ENCODE measurements around the gene TMEM151A.

TMEM151A gene

DNA sequence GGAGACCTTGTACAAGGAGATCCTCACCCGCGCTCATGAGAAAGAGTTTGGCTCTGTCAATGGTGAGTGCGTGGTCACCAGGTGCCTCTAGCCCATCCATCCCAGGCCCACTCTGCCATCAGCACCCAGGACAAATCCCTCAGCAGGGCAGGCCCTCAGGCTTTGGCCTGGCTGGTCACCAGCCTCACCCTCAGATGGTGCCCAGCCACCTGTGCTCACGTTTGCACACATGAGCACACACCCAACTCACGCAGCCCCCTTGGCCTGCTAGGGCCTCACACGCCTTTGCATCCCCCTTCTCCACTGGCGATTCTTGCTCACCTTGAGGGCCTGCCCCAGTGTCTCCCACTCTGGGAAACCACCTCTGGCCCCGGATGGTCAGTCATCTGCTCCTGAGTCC, 27.3 kb upstream of the TMEM151A start:
- no peak for DNase-seq

DNA sequence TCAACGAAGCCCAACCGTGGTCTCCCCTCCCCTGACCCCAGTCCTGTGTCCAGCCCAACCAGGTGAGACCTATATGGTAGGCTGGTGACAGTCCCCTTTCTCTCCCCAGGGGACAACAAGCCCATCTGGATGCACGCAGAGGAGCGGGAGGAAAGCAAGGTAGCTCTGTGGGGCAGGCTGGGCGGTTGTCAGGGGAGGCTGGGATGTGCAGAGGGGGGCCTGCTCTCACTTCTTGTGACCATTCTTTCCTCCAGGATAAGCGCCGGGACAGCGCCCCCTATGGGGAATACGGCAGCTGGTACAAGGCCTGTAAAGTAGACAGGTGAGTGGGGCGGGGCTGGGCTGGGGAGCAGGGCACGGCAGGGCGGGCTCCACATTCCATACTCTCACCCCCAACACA, 26.8 kb upstream of the TMEM151A start:
- no peak overlapping the region for H3K23ac ChIP-seq (ENCODE audit: low read length)
- peaks cover 64 to 66% of the 10 kb centered on the region in 2 experiments for H3K36me3 ChIP-seq (ENCODE audit: control insufficient read depth in 1 of 2, insufficient read depth in 2 of 2, low read length in 2 of 2)
- no peak overlapping the region for H3K9ac ChIP-seq (ENCODE audit: low read length)
- no peaks in the 10 kb centered on the region for H3K27me3 ChIP-seq (ENCODE audit: insufficient read depth, low read length)
- no peak overlapping the region for H3K4me2 ChIP-seq (ENCODE audit: low read length)
- no peak overlapping the region for H3K4ac ChIP-seq (ENCODE audit: low read depth, low read length)
- H4K12ac ChIP-seq (ENCODE audit: low read depth, low read length) = no peak overlapping the region
- no peaks in the 10 kb centered on the region for H3K4me1 ChIP-seq (ENCODE audit: control insufficient read depth in 1 of 2, insufficient read depth in 2 of 2, low read length in 2 of 2)
- H2AK5ac ChIP-seq (ENCODE audit: low read length) = no peak overlapping the region
- H3K27ac ChIP-seq (ENCODE audit: low read depth, low read length) = no peak overlapping the region
- no peak overlapping the region for H3K18ac ChIP-seq (ENCODE audit: low read length)
- H4K8ac ChIP-seq (ENCODE audit: low read depth, low read length) = no peak overlapping the region
- no peak for DNase-seq
- no peak overlapping the region for H3K14ac ChIP-seq (ENCODE audit: low read length)
- H2BK5ac ChIP-seq (ENCODE audit: low read depth, low read length, poor library complexity) = no peak overlapping the region
- no peak overlapping the region for H2AFZ ChIP-seq (ENCODE audit: insufficient read depth, low read length, poor library complexity)
- no peak overlapping the region for H2BK120ac ChIP-seq (ENCODE audit: insufficient read depth, low read length, poor library complexity)
- H3K9me3 ChIP-seq (ENCODE audit: insufficient read depth, low read depth, low read length) = no peaks in the 10 kb centered on the region
- H3K79me2 ChIP-seq (ENCODE audit: control insufficient read depth, insufficient read depth, low read length, poor library complexity) = peaks cover 9% of the 10 kb centered on the region
- no peak overlapping the region for H2BK12ac ChIP-seq (ENCODE audit: low read length)
- WGBS (ENCODE audit: extremely low coverage, insufficient coverage, insufficient read length) = no CpG with 5 or more reads among the region's 12 CpGs
- no peak overlapping the region for H3K4me3 ChIP-seq (ENCODE audit: low read depth, low read length)
- H4K91ac ChIP-seq (ENCODE audit: low read depth, low read length) = no peak overlapping the region
- H3K79me1 ChIP-seq (ENCODE audit: low read length) = peaks cover 15% of the 10 kb centered on the region

More for the DNA sequence above, 27.3 kb upstream of the TMEM151A start:
- Histone ChIP-seq H2BK5ac (ENCODE audit: low read depth, low read length, poor library complexity) (no peak overlapping the region), H3K4me3 (ENCODE audit: low read depth, low read length) (no peak overlapping the region), H3K14ac (ENCODE audit: low read length) (no peak overlapping the region), H3K27me3 (ENCODE audit: insufficient read depth, low read length) (no peaks in the 10 kb centered on the region), H3K36me3 (ENCODE audit: control insufficient read depth in 1 of 2, insufficient read depth in 2 of 2, low read length in 2 of 2) (peaks cover 66 to 68% of the 10 kb centered on the region in 2 experiments), H2AK5ac (ENCODE audit: low read length) (no peak overlapping the region), H3K18ac (ENCODE audit: low read length) (no peak overlapping the region), H3K9me3 (ENCODE audit: insufficient read depth, low read depth, low read length) (no peaks in the 10 kb centered on the region), H4K91ac (ENCODE audit: low read depth, low read length) (no peak overlapping the region), H2AFZ (ENCODE audit: insufficient read depth, low read length, poor library complexity) (no peak overlapping the region), H2BK12ac (ENCODE audit: low read length) (no peak overlapping the region), H3K23ac (ENCODE audit: low read length) (no peak overlapping the region), H3K9ac (ENCODE audit: low read length) (no peak overlapping the region), H4K8ac (ENCODE audit: low read depth, low read length) (no peak overlapping the region), H3K4ac (ENCODE audit: low read depth, low read length) (no peak overlapping the region), H3K27ac (ENCODE audit: low read depth, low read length) (no peak overlapping the region), H3K4me1 (ENCODE audit: control insufficient read depth in 1 of 2, insufficient read depth in 2 of 2, low read length in 2 of 2) (no peaks in the 10 kb centered on the region), H3K79me1 (ENCODE audit: low read length) (peaks cover 15% of the 10 kb centered on the region), H3K4me2 (ENCODE audit: low read length) (no peak overlapping the region), H4K12ac (ENCODE audit: low read depth, low read length) (no peak overlapping the region), H2BK120ac (ENCODE audit: insufficient read depth, low read length, poor library complexity) (no peak overlapping the region), H3K79me2 (ENCODE audit: control insufficient read depth, insufficient read depth, low read length, poor library complexity) (peaks cover 9% of the 10 kb centered on the region)
- no CpG with 5 or more reads among the region's 8 CpGs for WGBS (ENCODE audit: extremely low coverage, insufficient coverage, insufficient read length)

DNA sequence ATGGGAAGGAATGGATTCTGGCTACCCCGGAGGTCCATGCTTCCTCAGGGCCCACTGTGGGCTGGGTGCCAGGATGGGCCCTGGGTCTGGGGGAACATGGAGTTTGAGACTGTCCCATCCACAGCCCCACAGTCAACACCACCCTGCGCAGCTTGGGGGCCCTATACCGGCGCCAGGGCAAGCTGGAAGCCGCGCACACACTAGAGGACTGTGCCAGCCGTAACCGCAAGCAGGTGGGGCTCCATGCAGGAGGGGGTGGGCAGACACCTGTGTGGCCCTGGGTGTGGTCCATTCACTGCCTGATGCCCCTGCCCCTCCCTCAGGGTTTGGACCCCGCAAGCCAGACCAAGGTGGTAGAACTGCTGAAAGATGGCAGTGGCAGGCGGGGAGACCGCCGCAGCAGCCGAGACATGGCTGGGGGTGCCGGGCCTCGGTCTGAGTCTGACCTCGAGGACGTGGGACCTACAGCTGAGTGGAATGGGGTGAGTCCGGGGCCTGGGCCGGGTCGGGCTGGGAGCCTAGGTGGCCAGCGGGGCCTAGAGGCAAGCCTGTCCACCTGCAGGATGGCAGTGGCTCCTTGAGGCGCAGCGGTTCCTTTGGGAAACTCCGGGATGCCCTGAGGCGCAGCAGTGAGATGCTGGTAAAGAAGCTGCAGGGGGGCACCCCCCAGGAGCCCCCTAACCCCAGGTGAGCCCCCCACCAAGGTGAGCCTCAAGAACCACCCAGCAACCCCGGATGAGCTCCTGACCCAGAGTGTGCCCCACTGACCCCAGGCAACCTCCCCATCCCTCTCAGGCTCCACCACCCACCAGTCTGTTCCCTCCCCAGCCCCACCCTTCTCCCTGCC, 25.9 kb upstream of the TMEM151A start:
- Histone ChIP-seq H4K91ac (ENCODE audit: low read depth, low read length) (no peak overlapping the region), H2AFZ (ENCODE audit: insufficient read depth, low read length, poor library complexity) (no peak overlapping the region), H2BK5ac (ENCODE audit: low read depth, low read length, poor library complexity) (no peak overlapping the region), H2BK120ac (ENCODE audit: insufficient read depth, low read length, poor library complexity) (no peak overlapping the region), H3K27me3 (ENCODE audit: insufficient read depth, low read length) (no peaks in the 10 kb centered on the region), H3K9me3 (ENCODE audit: insufficient read depth, low read depth, low read length) (no peaks in the 10 kb centered on the region), H3K4me1 (ENCODE audit: control insufficient read depth in 1 of 2, insufficient read depth in 2 of 2, low read length in 2 of 2) (no peaks in the 10 kb centered on the region), H3K4ac (ENCODE audit: low read depth, low read length) (no peak overlapping the region), H3K4me2 (ENCODE audit: low read length) (no peak overlapping the region), H3K79me2 (ENCODE audit: control insufficient read depth, insufficient read depth, low read length, poor library complexity) (peaks cover 10% of the 10 kb centered on the region), H3K18ac (ENCODE audit: low read length) (no peak overlapping the region), H2AK5ac (ENCODE audit: low read length) (no peak overlapping the region), H3K27ac (ENCODE audit: low read depth, low read length) (no peak overlapping the region), H4K12ac (ENCODE audit: low read depth, low read length) (no peak overlapping the region), H2BK12ac (ENCODE audit: low read length) (no peak overlapping the region), H3K14ac (ENCODE audit: low read length) (no peak overlapping the region), H3K9ac (ENCODE audit: low read length) (no peak overlapping the region), H3K23ac (ENCODE audit: low read length) (no peak overlapping the region), H4K8ac (ENCODE audit: low read depth, low read length) (no peak overlapping the region), H3K79me1 (ENCODE audit: low read length) (peaks cover 15% of the 10 kb centered on the region), H3K4me3 (ENCODE audit: low read depth, low read length) (no peak overlapping the region), H3K36me3 (ENCODE audit: control insufficient read depth in 1 of 2, insufficient read depth in 2 of 2, low read length in 2 of 2) (peaks cover 63 to 66% of the 10 kb centered on the region in 2 experiments)
- WGBS (ENCODE audit: extremely low coverage, insufficient coverage, insufficient read length) = no CpG with 5 or more reads among the region's 26 CpGs
- no peak for DNase-seq

DNA sequence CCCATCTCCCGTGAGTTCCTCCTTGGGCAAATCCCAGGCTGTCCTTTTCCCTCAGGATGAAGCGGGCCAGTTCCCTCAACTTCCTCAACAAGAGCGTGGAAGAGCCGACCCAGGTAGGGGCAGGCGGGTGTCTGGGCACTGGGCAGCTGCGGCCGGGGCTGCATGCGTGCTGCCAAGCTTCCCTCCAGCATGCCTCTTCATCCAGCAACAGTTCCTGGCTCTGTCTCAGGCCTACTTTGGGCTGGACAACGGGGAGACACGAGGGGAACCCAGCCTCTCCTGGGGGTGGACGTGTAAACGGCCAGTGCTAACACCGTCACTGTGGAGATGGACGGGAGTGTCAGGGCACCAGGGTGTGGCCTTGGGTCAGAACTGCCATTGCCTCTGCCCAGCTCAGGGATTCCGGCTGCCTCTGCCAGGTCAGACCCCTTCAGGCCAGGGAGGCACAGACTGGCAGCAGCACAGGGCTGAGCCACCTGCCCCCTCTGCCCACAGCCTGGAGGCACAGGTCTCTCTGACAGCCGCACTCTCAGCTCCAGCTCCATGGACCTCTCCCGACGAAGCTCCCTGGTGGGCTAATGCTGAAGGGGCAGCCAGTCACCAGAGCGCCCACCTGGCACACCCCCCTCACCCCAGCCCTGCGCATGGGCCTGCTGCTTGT, 25.2 kb upstream of the TMEM151A start:
- H3K9ac ChIP-seq (ENCODE audit: low read length) = no peak overlapping the region
- no peaks in the 10 kb centered on the region for H3K27me3 ChIP-seq (ENCODE audit: insufficient read depth, low read length)
- H2BK12ac ChIP-seq (ENCODE audit: low read length) = no peak overlapping the region
- H4K12ac ChIP-seq (ENCODE audit: low read depth, low read length) = no peak overlapping the region
- H3K14ac ChIP-seq (ENCODE audit: low read length) = no peak overlapping the region
- no peak overlapping the region for H3K4me2 ChIP-seq (ENCODE audit: low read length)
- no peak overlapping the region for H3K23ac ChIP-seq (ENCODE audit: low read length)
- no peak overlapping the region for H2BK5ac ChIP-seq (ENCODE audit: low read depth, low read length, poor library complexity)
- H3K4ac ChIP-seq (ENCODE audit: low read depth, low read length) = no peak overlapping the region
- H2BK120ac ChIP-seq (ENCODE audit: insufficient read depth, low read length, poor library complexity) = no peak overlapping the region
- H3K27ac ChIP-seq (ENCODE audit: low read depth, low read length) = no peak overlapping the region
- peaks cover 58 to 60% of the 10 kb centered on the region in 2 experiments for H3K36me3 ChIP-seq (ENCODE audit: control insufficient read depth in 1 of 2, insufficient read depth in 2 of 2, low read length in 2 of 2)
- H3K9me3 ChIP-seq (ENCODE audit: insufficient read depth, low read depth, low read length) = no peaks in the 10 kb centered on the region
- no peak overlapping the region for H3K4me3 ChIP-seq (ENCODE audit: low read depth, low read length)
- DNase-seq = no peak
- no peak overlapping the region for H4K8ac ChIP-seq (ENCODE audit: low read depth, low read length)
- H3K18ac ChIP-seq (ENCODE audit: low read length) = no peak overlapping the region
- H2AFZ ChIP-seq (ENCODE audit: insufficient read depth, low read length, poor library complexity) = no peak overlapping the region
- H3K4me1 ChIP-seq (ENCODE audit: control insufficient read depth in 1 of 2, insufficient read depth in 2 of 2, low read length in 2 of 2) = no peaks in the 10 kb centered on the region
- no CpG with 5 or more reads among the region's 20 CpGs for WGBS (ENCODE audit: extremely low coverage, insufficient coverage, insufficient read length)
- no peak overlapping the region for H2AK5ac ChIP-seq (ENCODE audit: low read length)
- no peak overlapping the region for H4K91ac ChIP-seq (ENCODE audit: low read depth, low read length)
- peaks cover 15% of the 10 kb centered on the region for H3K79me1 ChIP-seq (ENCODE audit: low read length)
- H3K79me2 ChIP-seq (ENCODE audit: control insufficient read depth, insufficient read depth, low read length, poor library complexity) = peaks cover 10% of the 10 kb centered on the region

All from trophoblast cell (in vitro differentiated cells and primary cell).